AG08396 (cell line): ENCODE results near the gene COBL.

Experiments
- DNase-seq: peaks from one replicate; pipeline ENCODE4 v3.0.0; 2012; ENCODE audit warnings: low spot score, mixed read lengths

COBL gene

DNA sequence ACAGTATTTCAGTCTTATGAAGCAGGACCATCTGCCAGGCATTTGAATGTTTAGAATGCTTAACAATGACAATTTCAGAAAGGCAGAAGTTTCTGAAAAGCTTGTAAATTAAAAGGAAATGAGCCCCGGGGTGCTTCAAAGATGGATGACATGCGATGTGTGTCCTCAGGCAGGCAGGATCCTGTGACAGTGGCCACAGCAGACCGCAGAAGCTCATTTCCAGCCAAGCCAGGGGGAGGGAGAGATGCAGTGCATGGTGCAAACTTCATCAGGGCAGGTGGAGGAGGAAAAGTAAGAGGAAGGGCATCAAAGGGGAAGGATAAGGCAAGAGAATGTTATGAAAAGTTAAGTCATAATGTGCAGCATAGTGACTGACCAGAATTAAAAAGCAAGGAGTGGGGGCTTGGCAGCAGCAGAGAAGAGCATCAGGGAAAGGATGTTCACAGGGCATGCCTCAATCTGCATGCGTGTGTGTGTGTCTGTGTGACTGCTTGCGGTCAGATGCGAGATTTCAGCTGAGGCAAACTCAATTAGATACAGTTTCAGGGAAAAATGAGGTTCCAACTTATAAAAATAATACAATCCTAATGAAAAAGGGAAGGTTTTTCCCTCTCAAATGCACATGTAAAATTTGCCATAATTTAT, 173.7 kb downstream of the COBL start:
- no peak for DNase-seq

DNA sequence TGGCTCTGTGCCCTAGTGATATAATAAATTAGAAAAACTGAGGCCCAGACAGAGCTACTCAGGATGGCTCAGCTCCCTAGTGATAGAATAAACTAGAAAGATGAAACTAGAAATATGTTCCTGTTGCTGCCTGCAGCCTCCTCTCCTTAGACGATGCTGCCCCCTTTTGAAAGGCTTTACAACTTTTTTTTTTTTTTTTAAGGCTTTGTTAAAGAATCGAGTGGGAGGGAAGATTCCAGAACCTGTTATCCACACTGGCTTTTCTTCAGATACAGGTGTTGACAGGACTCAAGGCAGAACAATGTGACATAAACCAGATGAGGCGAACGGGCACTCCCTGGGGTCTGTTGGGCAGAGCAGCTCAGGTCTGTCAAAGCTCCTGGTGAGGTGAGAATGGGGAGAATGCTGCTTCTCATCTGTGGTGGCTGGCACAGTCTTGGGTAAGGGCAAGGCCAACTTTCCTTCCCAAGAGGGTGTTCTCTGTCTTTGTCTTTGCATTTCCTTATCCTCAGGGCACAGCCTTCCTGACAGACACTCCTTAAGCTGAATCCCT, 175.1 kb downstream of the COBL start:
- peak; percentile 53 for DNase-seq

DNA sequence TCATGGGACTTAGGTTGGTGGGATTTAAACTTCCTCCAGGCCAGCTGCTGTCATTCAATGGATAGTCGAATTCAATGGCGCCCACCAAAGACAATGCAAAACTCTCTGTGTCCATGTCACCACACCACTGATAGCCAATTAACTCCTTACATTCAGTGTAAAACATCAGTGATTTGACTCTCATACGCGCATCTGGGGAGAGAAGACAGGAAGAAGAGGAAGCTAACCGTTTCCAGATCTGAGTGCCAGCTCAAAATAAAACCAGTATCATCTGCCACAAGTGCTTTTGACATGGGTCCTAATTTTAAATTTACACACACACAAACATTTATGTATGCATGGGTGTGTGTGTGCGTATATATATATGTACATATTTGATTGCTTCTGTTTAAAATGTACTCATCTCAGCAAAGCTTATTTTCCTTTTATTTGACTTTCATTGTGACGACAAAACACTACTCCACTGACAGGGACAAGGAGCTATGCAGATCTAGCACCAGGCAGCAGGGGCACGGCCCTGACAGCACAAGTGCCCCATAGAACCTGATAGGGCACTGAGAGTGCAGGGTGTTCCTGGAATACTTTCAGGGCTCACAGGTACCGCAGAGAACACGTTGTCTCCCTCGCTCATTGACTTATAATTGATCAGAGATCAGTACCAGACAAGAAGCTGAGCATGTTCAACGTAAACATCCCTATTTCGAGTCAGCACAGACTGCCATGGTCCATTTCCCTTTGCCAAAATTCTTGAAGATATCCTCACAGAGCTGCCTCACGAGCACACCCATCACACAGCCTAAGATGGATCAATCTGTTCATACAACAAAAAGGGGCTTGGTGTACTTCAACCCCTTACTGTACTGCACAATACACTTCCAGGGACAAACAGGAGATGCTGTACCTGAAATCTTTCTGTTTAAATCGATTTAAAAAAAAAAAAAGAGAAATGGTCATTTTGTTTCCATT, 176.1 kb downstream of the COBL start:
- no peak for DNase-seq

GRCh38 chr7:51139796-51140195, 176.8 kb downstream of the COBL start:
- DNase-seq, result no peak

GRCh38 chr7:51138123-51139085, 178.2 kb downstream of the COBL start:
- no peak for DNase-seq

GRCh38 chr7:51135576-51135975, 181.0 kb downstream of the COBL start:
- no peak for DNase-seq

DNA sequence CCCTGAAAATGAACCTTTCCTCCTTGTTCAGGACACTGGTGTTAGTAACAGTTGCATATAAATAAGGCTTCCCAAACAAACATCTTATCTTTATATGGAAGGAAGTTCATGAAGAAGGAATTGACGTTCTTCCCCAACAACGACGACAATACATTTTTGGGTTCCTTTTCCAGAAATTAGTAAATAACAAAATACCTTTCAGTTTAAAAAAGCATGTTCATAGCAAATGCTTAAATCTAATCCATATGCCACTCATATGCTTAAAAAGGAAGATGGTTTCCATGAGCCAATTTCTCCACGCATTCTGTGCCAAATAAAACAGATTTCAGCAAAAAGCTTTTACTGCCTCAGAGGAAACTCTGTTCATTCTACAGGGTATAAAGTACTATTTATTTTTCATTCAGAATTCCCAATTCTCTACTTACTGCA, 182.6 kb downstream of the COBL start:
- no peak for DNase-seq

DNA sequence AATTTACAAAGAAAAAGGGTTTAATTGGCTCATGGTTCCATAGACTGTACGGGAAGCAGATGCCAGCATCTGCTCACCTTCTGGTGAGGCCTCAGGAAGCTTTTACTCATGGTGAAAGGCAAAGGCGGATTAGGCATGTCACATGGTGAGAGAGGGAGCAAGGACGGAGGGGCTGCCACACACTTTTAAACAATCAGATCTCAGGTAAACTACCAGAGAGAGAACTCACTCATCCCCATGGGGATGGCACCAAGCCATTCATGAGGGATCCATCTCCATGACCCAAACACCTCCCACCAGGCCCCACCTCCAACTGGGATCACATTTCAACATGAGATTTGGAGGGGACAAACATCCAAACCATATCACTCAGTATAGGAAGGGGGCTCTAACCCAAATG, 183.9 kb downstream of the COBL start:
- DNase-seq, result no peak

GRCh38 chr7:51129527-51130472, 186.8 kb downstream of the COBL start:
- DNase-seq, result no peak

GRCh38 chr7:51128545-51129435, 187.8 kb downstream of the COBL start:
- DNase-seq, result no peak

DNA sequence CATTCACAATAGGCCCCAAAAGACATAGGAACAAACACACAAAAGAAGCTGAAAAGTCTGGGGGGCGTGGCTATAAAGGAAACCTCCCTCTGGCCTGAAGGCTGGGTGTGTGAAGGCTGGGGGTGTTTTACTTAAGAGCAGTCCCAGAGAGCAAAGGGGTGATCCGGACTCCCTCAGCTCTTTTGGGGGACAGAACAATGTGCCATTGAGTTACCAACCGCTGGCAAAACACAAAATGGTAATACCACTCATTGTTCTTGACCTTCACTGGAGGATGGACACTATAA, 189.0 kb downstream of the COBL start:
- no peak for DNase-seq

GRCh38 chr7:51126813-51127617, 189.6 kb downstream of the COBL start:
- no peak for DNase-seq

DNA sequence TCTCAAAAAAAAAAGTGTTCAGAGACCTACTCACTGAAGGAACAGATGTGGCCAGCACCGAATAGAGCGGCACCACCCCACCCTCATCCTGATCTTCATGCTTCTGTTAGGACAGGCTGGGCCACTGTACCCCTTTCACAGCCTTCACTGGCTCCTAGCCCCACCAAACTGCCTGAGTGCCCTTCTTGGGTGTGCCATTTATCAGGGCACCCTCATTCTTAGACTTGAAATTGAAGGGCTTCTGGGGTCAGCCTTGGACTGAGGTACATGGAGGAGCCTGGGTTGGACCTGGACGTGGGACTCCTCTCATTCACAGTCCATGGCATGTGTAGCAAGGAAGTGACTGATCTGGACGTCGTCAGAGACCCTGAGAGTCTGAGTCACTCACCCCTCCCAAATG, 190.3 kb downstream of the COBL start:
- no peak for DNase-seq

DNA sequence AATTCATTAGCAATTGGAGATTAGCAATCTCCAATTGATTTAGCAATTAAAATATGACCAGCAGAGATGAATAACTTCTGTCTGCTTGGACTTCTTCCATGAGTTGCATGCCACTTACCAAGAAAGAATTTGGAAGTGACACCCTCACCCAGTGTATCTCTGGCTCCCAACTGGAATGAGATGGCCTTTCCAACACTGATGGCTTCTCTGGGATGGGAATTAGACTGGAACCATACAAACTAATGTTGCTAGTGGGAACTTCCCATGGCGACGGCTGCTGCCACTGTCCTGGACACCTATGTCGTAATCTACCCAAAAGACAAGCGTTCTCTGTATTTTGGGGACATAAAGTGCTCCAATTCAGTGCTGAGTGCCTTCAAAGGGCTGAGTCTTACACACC, 192.3 kb downstream of the COBL start:
- no peak for DNase-seq

GRCh38 chr7:51123322-51124019, 193.1 kb downstream of the COBL start:
- DNase-seq, result peak; percentile 83

- no peak for DNase-seq
Observed at GRCh38 chr7:51121931-51122425, 194.6 kb downstream of the COBL start.

- DNase-seq, result no peak
Observed at GRCh38 chr7:51121036-51121790, 195.4 kb downstream of the COBL start.
